GM18520 (cell line): ENCODE measurements around the gene DOK3.
"Not testable (repeated sequence)": the region's sequence is repeated elsewhere in the genome, so short reads cannot be mapped to it uniquely, and the experiment has no call there.

Experiments used
- ATAC-seq: cut with Tn5 transposase; IDR thresholded peaks from one replicate; pipeline ENCODE4 v1.9.1; 2021; ENCODE audit not compliant: unreplicated experiment

DOK3 gene

GRCh38 chr5:177535125-177535524 lies 25.5 kb upstream of the DOK3 start:
- ATAC-seq = no peak

GRCh38 chr5:177534433-177534832 lies 24.8 kb upstream of the DOK3 start:
- not testable (repeated sequence) for ATAC-seq

- no peak for ATAC-seq
Measured at GRCh38 chr5:177531209-177531940, 21.7 kb upstream of the DOK3 start.

GRCh38 chr5:177530638-177531037 lies 21.0 kb upstream of the DOK3 start:
- no peak for ATAC-seq

- ATAC-seq = no peak
Measured at GRCh38 chr5:177529247-177530203, 19.9 kb upstream of the DOK3 start.

- ATAC-seq = no peak
Measured at GRCh38 chr5:177528631-177529030, 19.0 kb upstream of the DOK3 start.

GRCh38 chr5:177527595-177527994 lies 18.0 kb upstream of the DOK3 start:
- ATAC-seq = no peak

GRCh38 chr5:177526791-177527190 lies 17.2 kb upstream of the DOK3 start:
- ATAC-seq = no peak

- ATAC-seq = no peak
Measured at GRCh38 chr5:177526191-177526590, 16.6 kb upstream of the DOK3 start.

GRCh38 chr5:177524941-177525655 lies 15.5 kb upstream of the DOK3 start:
- ATAC-seq = no peak

GRCh38 chr5:177524539-177524900 lies 14.9 kb upstream of the DOK3 start:
- ATAC-seq = no peak

GRCh38 chr5:177523711-177524538 lies 14.3 kb upstream of the DOK3 start:
- ATAC-seq = no peak

- ATAC-seq = no peak
Measured at GRCh38 chr5:177520916-177521513, 11.4 kb upstream of the DOK3 start.

GRCh38 chr5:177520271-177520670 lies 10.6 kb upstream of the DOK3 start:
- ATAC-seq = no peak

GRCh38 chr5:177519463-177520235 lies 10.0 kb upstream of the DOK3 start:
- ATAC-seq = no peak

GRCh38 chr5:177516601-177517568 lies 7.3 kb upstream of the DOK3 start, which contains the start of gene DDX41:
Gene DDX41 (minus strand): TSS chr5:177516961. CDS start chr5:177516945, 16 bp downstream.
- ATAC-seq = peak; percentile 81

GRCh38 chr5:177515580-177515979 lies 6.0 kb upstream of the DOK3 start:
- ATAC-seq = no peak

- no peak for ATAC-seq
Measured at GRCh38 chr5:177514541-177514940, 4.9 kb upstream of the DOK3 start.
